Panc1 (cell line): ENCODE data around the gene AOC3. TPM values are rescaled to one million over a fixed set of nuclear protein-coding genes. Genes with fewer than 3 reads are reported as not detected.

ENCODE experiments used
- ATAC-seq: fragments of 200-7000 bp; cut with Tn5 transposase; 2 replicates; pipeline ENCODE4 v1.9.1; 2020; ENCODE audit warnings: mild to moderate bottlenecking, moderate library complexity
- BruUV-seq: library from RNA; stranded (reverse); fragments of 400-500 nt; replicated peaks from 2 replicates; lab custom pipeline; 2021; lab: Mats Ljungman, UMichigan
- CTCF ChIA-PET: fragments of 300-600 bp; sonication (Branson Sonifier 250); formaldehyde crosslinking; loops from one replicate; lab custom pipeline; 2022; ENCODE audit warnings: antibody characterized with exemption; lab: Charles Lee
- POLR2A ChIA-PET: fragments of 300-600 bp; sonication (Branson Sonifier 250); formaldehyde crosslinking; loops from one replicate; lab custom pipeline; 2022; ENCODE audit warnings: antibody characterized with exemption; lab: Charles Lee
- DNase-seq: peaks from one replicate; pipeline ENCODE4 v3.0.0-alpha.2; 2010; ENCODE audit warnings: low read depth, low spot score
- H3K27ac ChIP-seq: 2 replicates; pipeline ENCODE4 v1.5.1; 2011; ENCODE audit warnings: mild to moderate bottlenecking, low read length, inconsistent platforms
- H3K27me3 ChIP-seq: fragments of 200-500 bp; sonication (Bioruptor generic); 2 replicates; pipeline ENCODE4 v1.6.0; 2014; ENCODE audit warnings: low read length, inconsistent platforms; ENCODE audit not compliant: control insufficient read depth, insufficient read depth
- H3K36me3 ChIP-seq: fragments of 200-500 bp; sonication (Bioruptor generic); 2 replicates; pipeline ENCODE4 v1.5.1; 2014; ENCODE audit warnings: inconsistent platforms, mild to moderate bottlenecking, low read length, moderate library complexity; ENCODE audit not compliant: control insufficient read depth, insufficient read depth
- H3K4me1 ChIP-seq: 2 replicates; pipeline ENCODE4 v1.5.1; 2011; ENCODE audit warnings: inconsistent platforms, mild to moderate bottlenecking, low read length, moderate library complexity; ENCODE audit not compliant: control insufficient read depth, insufficient read depth
- H3K4me3 ChIP-seq, 2 experiments: 2 replicates each; pipeline ENCODE4 v1.5.1; 2011 to 2012; ENCODE audit warnings: low read depth in 2 of 2, low read length in 2 of 2, mild to moderate bottlenecking in 2 of 2, inconsistent platforms in 1 of 2, moderate library complexity in 1 of 2
- H3K9me3 ChIP-seq: fragments of 200-500 bp; sonication (Bioruptor generic); 2 replicates; pipeline ENCODE4 v1.5.1; 2014; ENCODE audit warnings: low read depth, mild to moderate bottlenecking, inconsistent platforms, low read length, moderate library complexity; ENCODE audit not compliant: control insufficient read depth, insufficient read depth
- POLR2AphosphoS5 ChIP-seq: IDR thresholded peaks from 2 replicates; pipeline ENCODE4 v1.6.1; 2012; ENCODE audit warnings: mild to moderate bottlenecking, low read depth, low read length, moderate library complexity
- SIN3A ChIP-seq: IDR thresholded peaks from 2 replicates; pipeline ENCODE4 v1.6.1; 2012; ENCODE audit warnings: low read depth, mild to moderate bottlenecking, low read length, moderate library complexity, borderline replicate concordance; ENCODE audit not compliant: insufficient read depth
- TCF7L2 ChIP-seq: IDR thresholded peaks from 2 replicates; pipeline ENCODE4 v1.6.1; 2011; ENCODE audit warnings: mild to moderate bottlenecking, low read depth, low read length, inconsistent platforms
- in situ Hi-C: cut with HindIII; loops from 2 replicates; pipeline ENCODE4 v1.10.0; 2016; ENCODE audit warnings: low sequenced_read_pairs, low pct_unique_long_range_greater_than_20kb
- intact Hi-C: fragments of 100-400 bp; cut with micrococcal nuclease; formaldehyde crosslinking; loops from one replicate; pipeline ENCODE4 v1.10.0; 2022; ENCODE audit not compliant: unreplicated experiment
- total RNA-seq: library from RNA; stranded (reverse); gene quantifications from one replicate; pipeline ENCODE4 v1.2.1, GENCODE V29; 2021; ENCODE audit not compliant: unreplicated experiment
- TF ChIP-seq, protein P1 (sequence below), 2 experiments: IDR thresholded peaks; 2 replicates each; pipeline ENCODE4 v1.6.1; 2011 to 2012; ENCODE audit warnings: low read depth in 2 of 2, control low read depth in 1 of 2, low read length in 1 of 2, mild to moderate bottlenecking in 1 of 2, moderate library complexity in 1 of 2; ENCODE audit not compliant: insufficient read depth in 1 of 2
- TF ChIP-seq, protein P2 (sequence below): fragments of 450-650 bp; IDR thresholded peaks from 2 replicates; pipeline ENCODE4 v1.5.1; 2017; ENCODE audit warnings: mild to moderate bottlenecking

AOC3 gene
- total RNA-seq, 1 experiment from 2014 or later, result 0.21 TPM

GRCh38 chr17:42833767-42834422, 17.1 kb upstream of the AOC3 start:
- no TSS peak for BruUV-seq
- Histone ChIP-seq H3K4me1 (peaks cover 8% of the 10 kb centered on the region; the same call in 1 of the 2 replicates), H3K27me3 (no peaks in the 10 kb centered on the region), H3K4me3 (peak overlapping the region; percentile 95 to 96), H3K36me3 (peaks cover 5% of the 10 kb centered on the region), H3K27ac (peak overlapping the region; percentile 93), H3K9me3 (no peaks in the 10 kb centered on the region)
- in situ Hi-C loops, result no loop called here
- peak; percentile 27; the same call in 1 of the 2 replicates for ATAC-seq
- ChIA-PET CTCF (interaction anchor here (0.7 kb wide), 1 partner anchor 95 kb away, joined by 5 read pairs; no protein-coding TSS in a partner anchor), POLR2A (interaction anchor here (0.6 kb wide), 1 partner anchor 135 kb away, joined by 6 read pairs; no protein-coding TSS in a partner anchor)
- intact Hi-C loops, result no loop called here
- TF ChIP-seq, protein P1, sequence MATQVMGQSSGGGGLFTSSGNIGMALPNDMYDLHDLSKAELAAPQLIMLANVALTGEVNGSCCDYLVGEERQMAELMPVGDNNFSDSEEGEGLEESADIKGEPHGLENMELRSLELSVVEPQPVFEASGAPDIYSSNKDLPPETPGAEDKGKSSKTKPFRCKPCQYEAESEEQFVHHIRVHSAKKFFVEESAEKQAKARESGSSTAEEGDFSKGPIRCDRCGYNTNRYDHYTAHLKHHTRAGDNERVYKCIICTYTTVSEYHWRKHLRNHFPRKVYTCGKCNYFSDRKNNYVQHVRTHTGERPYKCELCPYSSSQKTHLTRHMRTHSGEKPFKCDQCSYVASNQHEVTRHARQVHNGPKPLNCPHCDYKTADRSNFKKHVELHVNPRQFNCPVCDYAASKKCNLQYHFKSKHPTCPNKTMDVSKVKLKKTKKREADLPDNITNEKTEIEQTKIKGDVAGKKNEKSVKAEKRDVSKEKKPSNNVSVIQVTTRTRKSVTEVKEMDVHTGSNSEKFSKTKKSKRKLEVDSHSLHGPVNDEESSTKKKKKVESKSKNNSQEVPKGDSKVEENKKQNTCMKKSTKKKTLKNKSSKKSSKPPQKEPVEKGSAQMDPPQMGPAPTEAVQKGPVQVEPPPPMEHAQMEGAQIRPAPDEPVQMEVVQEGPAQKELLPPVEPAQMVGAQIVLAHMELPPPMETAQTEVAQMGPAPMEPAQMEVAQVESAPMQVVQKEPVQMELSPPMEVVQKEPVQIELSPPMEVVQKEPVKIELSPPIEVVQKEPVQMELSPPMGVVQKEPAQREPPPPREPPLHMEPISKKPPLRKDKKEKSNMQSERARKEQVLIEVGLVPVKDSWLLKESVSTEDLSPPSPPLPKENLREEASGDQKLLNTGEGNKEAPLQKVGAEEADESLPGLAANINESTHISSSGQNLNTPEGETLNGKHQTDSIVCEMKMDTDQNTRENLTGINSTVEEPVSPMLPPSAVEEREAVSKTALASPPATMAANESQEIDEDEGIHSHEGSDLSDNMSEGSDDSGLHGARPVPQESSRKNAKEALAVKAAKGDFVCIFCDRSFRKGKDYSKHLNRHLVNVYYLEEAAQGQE (IDR thresholded peaks at IDR 0.05; ENCODE audit: insufficient read depth in 1 of 2, low read depth in 2 of 2, low read length in 1 of 2), result no peak
- TF ChIP-seq, protein P2, sequence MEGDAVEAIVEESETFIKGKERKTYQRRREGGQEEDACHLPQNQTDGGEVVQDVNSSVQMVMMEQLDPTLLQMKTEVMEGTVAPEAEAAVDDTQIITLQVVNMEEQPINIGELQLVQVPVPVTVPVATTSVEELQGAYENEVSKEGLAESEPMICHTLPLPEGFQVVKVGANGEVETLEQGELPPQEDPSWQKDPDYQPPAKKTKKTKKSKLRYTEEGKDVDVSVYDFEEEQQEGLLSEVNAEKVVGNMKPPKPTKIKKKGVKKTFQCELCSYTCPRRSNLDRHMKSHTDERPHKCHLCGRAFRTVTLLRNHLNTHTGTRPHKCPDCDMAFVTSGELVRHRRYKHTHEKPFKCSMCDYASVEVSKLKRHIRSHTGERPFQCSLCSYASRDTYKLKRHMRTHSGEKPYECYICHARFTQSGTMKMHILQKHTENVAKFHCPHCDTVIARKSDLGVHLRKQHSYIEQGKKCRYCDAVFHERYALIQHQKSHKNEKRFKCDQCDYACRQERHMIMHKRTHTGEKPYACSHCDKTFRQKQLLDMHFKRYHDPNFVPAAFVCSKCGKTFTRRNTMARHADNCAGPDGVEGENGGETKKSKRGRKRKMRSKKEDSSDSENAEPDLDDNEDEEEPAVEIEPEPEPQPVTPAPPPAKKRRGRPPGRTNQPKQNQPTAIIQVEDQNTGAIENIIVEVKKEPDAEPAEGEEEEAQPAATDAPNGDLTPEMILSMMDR, result no peak
- TF ChIP-seq POLR2AphosphoS5 (no peak), TCF7L2 (no peak), SIN3A (no peak)
- no peak for DNase-seq

DNA sequence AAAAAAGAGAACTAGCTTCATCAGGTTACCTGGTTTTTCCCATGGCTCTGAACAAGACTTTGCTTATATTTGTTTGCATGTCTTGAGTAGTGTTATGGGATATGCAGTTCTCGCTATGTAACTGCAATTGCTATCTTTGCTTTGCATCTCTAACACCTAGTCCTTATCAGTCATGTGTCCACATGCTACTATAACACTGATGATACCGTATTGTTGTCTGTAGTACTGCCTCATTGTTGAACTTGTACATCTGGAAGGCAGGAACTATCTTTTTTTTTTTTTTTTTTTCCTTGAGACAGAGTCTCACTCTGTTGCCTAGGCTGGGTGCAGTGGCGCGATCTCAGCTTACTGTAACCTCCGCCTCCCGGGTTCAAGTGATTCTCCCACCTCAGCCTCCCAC, 15.3 kb upstream of the AOC3 start:
- POLR2A ChIA-PET, result no interaction called here
- CTCF ChIA-PET, result no interaction called here

More for the DNA sequence above, 15.3 kb upstream of the AOC3 start:
- TF ChIP-seq, protein P1 (IDR thresholded peaks at IDR 0.05; ENCODE audit: insufficient read depth in 1 of 2, low read depth in 2 of 2, low read length in 1 of 2), result no peak
- TF ChIP-seq, protein P2, result no peak
- TF ChIP-seq SIN3A (no peak), TCF7L2 (no peak), POLR2AphosphoS5 (no peak)
- no peak overlapping the region for H3K4me3 ChIP-seq
- in situ Hi-C loops, result no loop called here
- intact Hi-C loops, result no loop called here
- no peaks in the 10 kb centered on the region for H3K9me3 ChIP-seq
- H3K4me1 ChIP-seq, result peaks cover 8% of the 10 kb centered on the region; the same call in 1 of the 2 replicates
- DNase-seq (no peak), ATAC-seq (no peak)
- H3K36me3 ChIP-seq, result peaks cover 10% of the 10 kb centered on the region
- no peak overlapping the region for H3K27ac ChIP-seq
- BruUV-seq, result no TSS peak
- H3K27me3 ChIP-seq, result no peaks in the 10 kb centered on the region
